Activated CD8-positive, alpha-beta memory T cell treated with anti-CD3 and anti-CD28 coated beads, Interleukin-2, amount 10 ng/mL, durations not matched to agents 7 days and 5 days (primary cell): ENCODE measurements around the gene TM4SF1. TPM values are rescaled to one million over a fixed set of nuclear protein-coding genes. Genes with fewer than 3 reads are reported as not detected.

Source experiments
- ATAC-seq: fragments of 150-1000 bp; cut with Tn5 transposase; one replicate; pipeline ENCODE4 v1.10.0; 2021; ENCODE audit warnings: moderate library complexity
- CTCF ChIA-PET: fragments of 350-600 bp; sonication (Branson Sonifier 250); formaldehyde crosslinking; loops from one replicate; lab custom pipeline; 2021; ENCODE audit warnings: antibody characterized with exemption; lab: Charles Lee
- DNase-seq: peaks from one replicate; pipeline ENCODE4 v3.0.0-alpha.2; 2020
- H3K27ac Mint-ChIP-seq: one replicate; pipeline ENCODE4 v1.8.0; 2021; ENCODE audit warnings: mild to moderate bottlenecking, mixed read lengths
- H3K27me3 Mint-ChIP-seq: one replicate; pipeline ENCODE4 v1.8.0; 2021; ENCODE audit warnings: mixed read lengths
- H3K36me3 Mint-ChIP-seq: one replicate; pipeline ENCODE4 v1.8.0; 2021; ENCODE audit warnings: mild to moderate bottlenecking, mixed read lengths
- H3K4me1 Mint-ChIP-seq: one replicate; pipeline ENCODE4 v1.8.0; 2021; ENCODE audit warnings: mixed read lengths
- H3K4me3 Mint-ChIP-seq: one replicate; pipeline ENCODE4 v1.8.0; 2021; ENCODE audit warnings: mild to moderate bottlenecking, moderate library complexity, mixed read lengths
- H3K9me3 Mint-ChIP-seq: one replicate; pipeline ENCODE4 v1.8.0; 2022; ENCODE audit warnings: low read depth, mixed read lengths
- total RNA-seq, 2 experiments: library from RNA; stranded (reverse); gene quantifications; one replicate each; pipeline ENCODE4 v1.2.3, GENCODE V29; 2021

Gene TM4SF1, protein sequence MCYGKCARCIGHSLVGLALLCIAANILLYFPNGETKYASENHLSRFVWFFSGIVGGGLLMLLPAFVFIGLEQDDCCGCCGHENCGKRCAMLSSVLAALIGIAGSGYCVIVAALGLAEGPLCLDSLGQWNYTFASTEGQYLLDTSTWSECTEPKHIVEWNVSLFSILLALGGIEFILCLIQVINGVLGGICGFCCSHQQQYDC
- not detected for total RNA-seq

DNA sequence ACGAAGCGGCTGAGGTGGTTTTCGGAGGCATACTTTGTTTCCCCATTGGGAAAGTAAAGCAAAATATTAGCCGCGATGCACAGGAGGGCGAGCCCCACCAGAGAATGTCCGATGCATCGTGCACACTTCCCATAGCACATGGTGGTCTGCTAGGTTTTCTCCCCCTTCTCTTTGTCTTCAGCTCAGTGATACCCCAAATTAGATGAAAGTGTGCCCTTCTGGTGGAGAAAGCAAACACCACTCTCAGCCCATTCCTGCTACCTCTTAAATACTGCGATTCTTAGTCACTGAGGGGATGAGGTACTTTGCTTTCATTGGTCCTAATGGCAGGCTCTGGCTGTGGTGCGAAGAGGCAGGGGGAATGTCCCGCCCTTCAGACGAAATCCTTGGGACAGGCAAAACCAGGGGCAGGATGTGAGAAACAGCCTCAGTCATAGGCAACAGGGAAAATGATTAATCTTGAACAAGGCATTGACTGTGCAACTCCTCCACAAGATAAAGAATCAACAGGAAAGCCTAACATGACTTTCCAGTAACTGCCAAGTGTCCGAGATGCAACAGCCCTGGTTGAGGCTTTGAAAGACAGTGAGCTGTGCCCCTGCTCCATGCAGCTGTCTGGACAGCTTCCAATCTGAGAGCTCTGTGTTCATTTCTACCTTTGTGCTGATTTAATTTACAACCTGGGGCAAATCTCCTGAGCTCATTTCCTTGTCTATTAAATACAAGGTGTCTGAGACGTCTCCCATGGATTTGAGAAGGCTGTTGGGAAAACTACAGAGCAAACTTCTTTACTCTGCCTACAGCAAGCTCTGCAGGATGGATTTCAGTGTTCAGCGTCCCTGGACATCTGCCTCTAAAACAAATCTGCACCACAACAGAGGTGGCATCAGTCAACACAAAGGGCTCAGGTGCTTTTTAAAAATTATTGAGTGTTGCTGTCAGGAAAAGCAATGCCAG, at the start of gene TM4SF1:
Gene TM4SF1, minus strand, starts transcription at position 242 of the 957 bp plus-strand sequence. Its CDS starts 102 bp downstream, at position 140.
- Mint-ChIP-seq H3K4me3 (no peak within 1 kb of the TSS), H3K9me3 (no peaks in the 10 kb centered on the region), H3K36me3 (no peaks in the 10 kb centered on the region), H3K27ac (no peak within 1 kb of the TSS), H3K27me3 (peaks cover 17% of the 10 kb centered on the region), H3K4me1 (no peaks in the 10 kb centered on the region)
- CTCF ChIA-PET: no interaction called here
- ATAC-seq (no peak), DNase-seq (no peak)

DNA sequence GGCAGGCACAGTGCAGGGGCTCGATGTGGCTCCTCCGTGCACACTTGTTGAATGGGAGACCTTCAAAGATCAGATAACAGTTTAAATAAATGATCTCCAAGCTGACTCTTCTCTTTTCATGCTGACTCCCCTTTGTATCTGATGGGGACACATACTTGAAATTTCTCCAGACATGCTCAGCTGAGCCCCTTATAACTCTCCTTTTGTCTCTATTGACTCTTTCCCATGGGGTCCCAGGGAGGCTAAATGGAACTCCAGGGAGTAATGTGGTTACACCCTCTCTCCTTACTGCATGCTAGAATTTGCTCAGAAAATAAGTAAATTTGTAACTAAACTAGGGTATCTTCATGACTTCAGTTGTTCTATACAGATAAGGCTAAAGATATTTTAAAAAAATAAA, 48.9 kb upstream of the TM4SF1 start:
- Mint-ChIP-seq H3K36me3 (no peaks in the 10 kb centered on the region), H3K27ac (no peak overlapping the region), H3K9me3 (no peaks in the 10 kb centered on the region), H3K4me1 (no peaks in the 10 kb centered on the region), H3K27me3 (peaks cover 33% of the 10 kb centered on the region), H3K4me3 (no peak overlapping the region)
- ATAC-seq: no peak
- DNase-seq: no peak
- CTCF ChIA-PET: no interaction called here

DNA sequence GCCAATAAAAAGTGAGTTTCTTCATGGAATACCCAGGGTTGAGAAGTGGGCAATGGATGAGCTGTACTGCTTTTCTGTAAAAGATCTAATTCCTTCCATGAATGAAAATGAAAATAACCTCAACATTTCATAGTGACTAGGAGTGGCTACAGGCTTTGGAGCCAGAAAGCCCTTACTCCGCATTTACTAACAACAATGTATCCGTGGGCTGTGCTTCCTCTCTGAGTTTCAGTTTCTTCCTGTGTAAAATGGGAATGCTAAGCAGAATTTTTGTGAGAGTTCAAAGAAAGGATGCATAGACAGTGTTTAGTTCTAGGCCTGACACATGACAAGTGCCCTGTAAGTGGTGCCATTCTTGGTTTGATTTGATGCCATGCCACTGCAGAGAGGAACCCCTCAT, 47.5 kb upstream of the TM4SF1 start:
- Mint-ChIP-seq H3K27ac (no peak overlapping the region), H3K36me3 (no peaks in the 10 kb centered on the region), H3K4me3 (no peak overlapping the region), H3K27me3 (peaks cover 35% of the 10 kb centered on the region), H3K9me3 (no peaks in the 10 kb centered on the region), H3K4me1 (no peaks in the 10 kb centered on the region)
- no peak for DNase-seq
- ATAC-seq: no peak
- CTCF ChIA-PET: no interaction called here

DNA sequence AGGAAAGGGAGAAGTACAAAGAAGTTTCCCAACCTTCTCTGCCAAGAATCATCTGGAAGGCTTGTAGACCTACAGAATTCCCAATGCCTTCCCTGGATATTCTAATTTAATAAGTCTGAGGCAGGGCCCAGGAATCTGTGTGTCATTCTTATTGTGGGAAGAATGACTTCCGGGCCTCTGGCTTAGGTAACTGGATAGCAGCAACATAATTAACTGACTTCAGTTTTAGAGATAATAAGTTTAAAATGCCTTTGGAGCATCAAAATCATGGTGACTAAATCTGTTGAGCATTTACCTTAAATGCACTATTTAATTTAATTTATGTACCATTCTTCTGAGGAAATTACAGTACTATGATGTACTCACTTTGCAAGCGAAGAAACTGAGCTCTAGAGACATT, 44.3 kb upstream of the TM4SF1 start:
- no peaks in the 10 kb centered on the region for H3K9me3 Mint-ChIP-seq
- no peak overlapping the region for H3K4me3 Mint-ChIP-seq
- CTCF ChIA-PET: no interaction called here
- no peak overlapping the region for H3K27ac Mint-ChIP-seq
- ATAC-seq (no peak), DNase-seq (no peak)
- no peaks in the 10 kb centered on the region for H3K36me3 Mint-ChIP-seq
- H3K27me3 Mint-ChIP-seq: peaks cover 24% of the 10 kb centered on the region
- H3K4me1 Mint-ChIP-seq: peaks cover 3% of the 10 kb centered on the region

DNA sequence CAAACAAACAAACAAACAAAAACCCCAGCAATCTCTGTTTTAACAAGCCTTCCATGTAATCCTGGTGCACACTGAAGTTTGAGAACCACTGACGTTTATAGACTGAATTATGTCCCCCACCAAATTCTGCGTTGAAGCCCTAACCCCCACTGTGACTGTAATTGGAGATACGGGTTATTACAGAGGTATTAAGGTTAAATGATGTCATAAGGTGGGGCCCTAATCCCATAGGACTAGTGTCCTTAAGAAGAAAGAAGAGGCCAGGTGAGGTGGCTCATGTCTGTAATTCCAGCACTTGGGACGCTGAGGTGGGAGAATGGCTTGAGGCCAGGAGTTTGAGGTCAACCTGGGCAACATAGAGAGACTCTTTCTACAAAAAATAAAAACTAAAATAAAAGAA, 42.4 kb upstream of the TM4SF1 start:
- Mint-ChIP-seq H3K27me3 (peaks cover 22% of the 10 kb centered on the region), H3K36me3 (no peaks in the 10 kb centered on the region), H3K4me1 (peaks cover 6% of the 10 kb centered on the region), H3K9me3 (no peaks in the 10 kb centered on the region), H3K27ac (no peak overlapping the region), H3K4me3 (no peak overlapping the region)
- CTCF ChIA-PET: no interaction called here
- DNase-seq (no peak), ATAC-seq (no peak)

DNA sequence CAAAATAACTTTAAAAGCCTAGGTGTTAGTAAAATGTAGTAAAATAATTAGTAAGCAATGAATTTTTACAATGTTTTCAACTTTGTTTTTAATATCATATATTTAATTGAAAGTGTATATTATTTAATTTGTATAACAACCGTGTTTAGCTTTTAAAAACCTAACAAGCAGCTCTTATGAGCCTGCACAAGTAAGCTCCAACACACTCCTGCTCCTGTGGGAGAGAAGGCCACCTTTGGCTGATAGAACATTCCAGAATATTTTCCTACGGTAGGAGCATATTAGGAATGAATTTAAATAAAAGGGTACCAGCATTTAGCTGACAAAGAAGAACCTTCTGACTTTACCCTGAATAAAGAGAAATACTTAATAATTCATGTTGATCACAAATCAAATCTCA, 40.3 kb upstream of the TM4SF1 start:
- CTCF ChIA-PET: no interaction called here
- no peak overlapping the region for H3K27ac Mint-ChIP-seq
- ATAC-seq (no peak), DNase-seq (no peak)
- H3K9me3 Mint-ChIP-seq: no peaks in the 10 kb centered on the region
- H3K36me3 Mint-ChIP-seq: no peaks in the 10 kb centered on the region
- H3K4me1 Mint-ChIP-seq: peaks cover 6% of the 10 kb centered on the region
- H3K4me3 Mint-ChIP-seq: no peak overlapping the region
- H3K27me3 Mint-ChIP-seq: peaks cover 21% of the 10 kb centered on the region

DNA sequence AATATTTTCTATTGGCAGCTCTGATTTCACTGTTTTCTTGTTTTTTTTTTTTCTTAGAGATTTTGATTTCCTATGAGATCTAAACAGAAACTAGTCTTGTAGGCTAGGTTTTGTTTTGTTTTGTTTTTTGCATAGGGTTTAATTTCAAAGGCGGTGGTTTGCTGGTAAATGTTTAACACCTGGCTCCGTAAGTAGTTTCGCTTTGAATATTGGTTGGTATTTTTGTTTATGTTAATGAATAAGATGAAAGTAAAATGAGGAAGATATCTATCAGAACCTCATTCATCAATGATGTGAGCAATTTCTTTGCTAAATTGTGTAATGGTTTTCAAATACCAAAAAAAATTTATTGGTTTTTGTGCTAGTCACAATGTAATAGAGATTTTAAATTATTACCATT, 39.7 kb upstream of the TM4SF1 start:
- no peak for DNase-seq
- Mint-ChIP-seq H3K27ac (no peak overlapping the region), H3K4me3 (no peak overlapping the region), H3K4me1 (peaks cover 6% of the 10 kb centered on the region), H3K36me3 (no peaks in the 10 kb centered on the region), H3K9me3 (no peaks in the 10 kb centered on the region), H3K27me3 (peaks cover 20% of the 10 kb centered on the region)
- CTCF ChIA-PET: no interaction called here
- ATAC-seq: no peak

DNA sequence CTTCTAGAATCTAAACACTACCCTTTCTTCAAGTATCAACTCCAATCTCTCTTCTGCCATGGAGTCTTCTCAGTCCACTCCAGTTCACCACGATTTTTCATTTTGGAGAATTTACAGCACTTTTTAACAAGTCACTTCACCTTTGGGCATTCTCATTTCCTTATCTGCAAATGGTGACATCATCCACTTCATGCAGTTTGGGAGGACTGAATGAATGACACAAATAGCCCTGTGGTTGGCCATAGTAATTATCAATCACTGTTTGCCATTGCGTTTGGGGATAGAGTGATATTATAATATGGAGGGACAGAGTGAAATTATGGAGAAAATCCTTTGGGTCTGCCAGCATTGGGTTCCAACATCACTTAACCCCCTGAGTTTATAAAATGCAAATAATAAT, 38.0 kb upstream of the TM4SF1 start:
- DNase-seq (no peak), ATAC-seq (no peak)
- CTCF ChIA-PET: no interaction called here
- Mint-ChIP-seq H3K36me3 (no peaks in the 10 kb centered on the region), H3K4me3 (no peak overlapping the region), H3K27ac (no peak overlapping the region), H3K9me3 (no peaks in the 10 kb centered on the region), H3K4me1 (peaks cover 6% of the 10 kb centered on the region), H3K27me3 (peaks cover 17% of the 10 kb centered on the region)

DNA sequence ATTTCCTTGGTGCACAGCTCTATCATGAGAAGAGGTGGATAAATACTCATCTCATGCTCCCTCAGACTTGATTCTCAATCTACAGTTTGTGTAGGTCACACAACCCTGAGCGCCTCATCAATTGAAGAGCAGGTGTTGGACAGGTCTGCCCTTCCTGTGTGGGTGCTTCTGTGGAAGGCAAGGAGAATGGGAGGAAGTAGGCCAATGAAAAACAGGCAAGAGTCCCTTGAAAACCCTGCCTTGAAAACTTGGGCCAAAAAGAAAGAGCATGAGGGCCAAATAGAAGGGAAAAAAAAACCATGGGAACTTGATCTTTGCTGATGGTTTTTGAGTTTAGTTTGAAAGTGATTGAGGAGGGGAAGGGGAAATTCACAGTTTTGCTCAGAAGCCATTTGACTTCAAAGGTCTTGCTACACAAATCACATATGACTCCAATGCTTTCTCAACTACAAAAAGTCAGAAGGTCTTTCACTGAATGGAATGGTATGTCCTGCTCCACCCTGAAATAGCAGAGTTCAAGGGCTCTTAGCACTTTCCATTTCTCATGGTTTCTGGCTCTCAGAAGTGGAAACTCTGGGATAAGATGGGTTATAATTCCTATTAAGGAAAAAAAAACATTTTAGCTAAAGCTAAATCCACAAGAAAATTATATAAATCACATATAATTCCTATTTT, 37.2 kb upstream of the TM4SF1 start:
- H3K4me3 Mint-ChIP-seq: no peak overlapping the region
- no peaks in the 10 kb centered on the region for H3K36me3 Mint-ChIP-seq
- DNase-seq: no peak
- no peak for ATAC-seq
- CTCF ChIA-PET: no interaction called here
- no peak overlapping the region for H3K27ac Mint-ChIP-seq
- peaks cover 14% of the 10 kb centered on the region for H3K27me3 Mint-ChIP-seq
- peaks cover 6% of the 10 kb centered on the region for H3K4me1 Mint-ChIP-seq
- no peaks in the 10 kb centered on the region for H3K9me3 Mint-ChIP-seq

DNA sequence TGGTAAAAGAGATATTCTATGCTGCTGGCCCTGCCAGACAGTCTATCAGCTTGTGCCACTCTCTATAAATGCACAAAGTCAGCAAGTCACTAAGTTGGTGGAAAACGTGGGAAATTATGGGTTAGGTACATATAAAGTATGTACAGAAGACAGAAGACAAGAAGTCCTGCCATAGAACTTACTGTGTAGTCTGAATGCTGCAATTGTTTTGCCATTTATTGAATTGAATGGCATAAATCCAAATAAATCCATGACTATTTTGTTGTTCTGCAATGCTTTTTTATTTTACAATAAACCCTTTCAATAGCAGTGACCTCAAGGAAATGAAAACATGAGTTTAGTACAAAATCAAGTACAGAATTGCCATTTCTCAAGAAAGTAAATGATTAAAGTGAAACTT, 34.1 kb upstream of the TM4SF1 start:
- no peak for ATAC-seq
- no peaks in the 10 kb centered on the region for H3K9me3 Mint-ChIP-seq
- H3K4me3 Mint-ChIP-seq: no peak overlapping the region
- H3K27ac Mint-ChIP-seq: no peak overlapping the region
- no peak for DNase-seq
- CTCF ChIA-PET: no interaction called here
- no peaks in the 10 kb centered on the region for H3K36me3 Mint-ChIP-seq
- H3K27me3 Mint-ChIP-seq: peaks cover 12% of the 10 kb centered on the region
- peaks cover 1% of the 10 kb centered on the region for H3K4me1 Mint-ChIP-seq

DNA sequence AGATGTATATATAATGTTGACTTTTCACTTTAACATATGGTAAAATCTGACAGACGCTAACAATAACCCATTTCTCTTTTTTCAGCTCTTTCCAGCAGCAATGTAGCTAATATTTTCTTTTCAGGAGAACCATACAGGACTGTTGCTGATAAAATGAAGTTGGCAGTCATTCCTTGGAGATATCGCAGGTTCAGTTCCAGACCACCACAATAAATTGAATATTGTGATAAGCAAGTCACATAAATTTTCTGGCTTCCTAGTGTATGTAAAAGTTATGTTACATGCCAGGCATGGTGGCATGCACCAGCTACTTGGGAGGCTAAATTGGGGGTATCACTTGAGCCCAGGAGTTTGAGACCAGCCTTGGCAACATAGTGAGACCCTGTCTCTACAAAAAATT, 31.9 kb upstream of the TM4SF1 start:
- ATAC-seq (no peak), DNase-seq (no peak)
- H3K4me1 Mint-ChIP-seq: no peaks in the 10 kb centered on the region
- no peak overlapping the region for H3K27ac Mint-ChIP-seq
- no peaks in the 10 kb centered on the region for H3K36me3 Mint-ChIP-seq
- no peaks in the 10 kb centered on the region for H3K9me3 Mint-ChIP-seq
- H3K4me3 Mint-ChIP-seq: no peak overlapping the region
- CTCF ChIA-PET: no interaction called here
- H3K27me3 Mint-ChIP-seq: peaks cover 16% of the 10 kb centered on the region

DNA sequence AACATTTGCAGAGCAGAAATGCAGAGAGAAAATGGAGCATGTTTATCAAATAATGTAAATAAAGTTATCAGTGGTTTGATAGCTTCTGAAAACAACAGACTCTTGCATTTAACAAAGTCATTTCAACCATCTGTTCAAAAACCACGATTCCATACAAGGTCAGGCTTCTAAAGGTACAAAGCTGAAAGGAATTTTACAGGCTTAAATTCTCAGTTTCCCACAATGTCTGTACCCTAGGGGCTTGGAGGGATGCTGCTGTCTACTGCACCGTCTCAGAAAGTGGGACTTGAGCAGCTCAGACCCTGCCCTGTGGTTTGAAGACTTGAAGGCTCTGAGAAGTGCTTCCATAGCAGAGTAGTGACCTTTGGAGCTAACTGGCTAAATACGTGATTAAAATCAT, 30.4 kb upstream of the TM4SF1 start:
- H3K4me1 Mint-ChIP-seq: no peaks in the 10 kb centered on the region
- ATAC-seq: no peak
- no peaks in the 10 kb centered on the region for H3K9me3 Mint-ChIP-seq
- H3K27ac Mint-ChIP-seq: no peak overlapping the region
- H3K36me3 Mint-ChIP-seq: no peaks in the 10 kb centered on the region
- CTCF ChIA-PET: no interaction called here
- peaks cover 16% of the 10 kb centered on the region for H3K27me3 Mint-ChIP-seq
- H3K4me3 Mint-ChIP-seq: no peak overlapping the region
- DNase-seq: no peak

DNA sequence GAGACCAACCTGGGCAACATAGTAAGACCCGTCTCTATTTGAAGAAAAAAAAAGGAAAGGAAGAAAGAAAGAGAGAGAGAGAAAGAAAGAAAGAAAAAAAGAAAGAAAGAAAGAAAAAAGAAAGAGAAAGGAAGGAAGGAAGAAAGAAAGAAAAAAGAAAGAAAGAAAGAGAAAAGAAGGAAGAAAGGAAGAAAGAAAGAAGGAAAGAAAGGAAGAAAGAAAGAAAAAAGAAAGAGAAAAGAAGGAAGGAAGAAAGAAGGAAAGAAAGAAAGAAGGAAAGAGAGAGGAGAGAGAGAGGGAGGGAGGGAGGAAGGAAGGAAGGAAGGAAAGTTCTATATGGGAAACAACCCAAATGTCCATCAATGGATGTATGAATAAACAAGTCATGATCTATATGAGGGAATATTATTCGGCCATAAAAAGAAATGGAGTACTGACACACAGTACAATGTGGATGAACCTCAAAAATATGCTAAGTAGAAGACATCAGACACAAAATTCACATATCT, 28.8 kb upstream of the TM4SF1 start:
- H3K4me1 Mint-ChIP-seq: no peaks in the 10 kb centered on the region

More for the DNA sequence above, 28.8 kb upstream of the TM4SF1 start:
- DNase-seq: no peak
- Mint-ChIP-seq H3K36me3 (no peaks in the 10 kb centered on the region), H3K4me3 (no peak overlapping the region), H3K27ac (no peak overlapping the region), H3K9me3 (no peaks in the 10 kb centered on the region), H3K27me3 (peaks cover 22% of the 10 kb centered on the region)
- ATAC-seq: no peak
- CTCF ChIA-PET: no interaction called here
